ENCODE results near the gene SLC2A9. TPM values are rescaled to one million over a fixed set of nuclear protein-coding genes. Genes with fewer than 3 reads are reported as not detected.

SLC2A9 gene
- total and polyA plus RNA-seq, 2 of the 8 experiments (the other 6 are each of a cell fraction or from before 2014, with no cell fraction given), result 0.20 to 0.26 TPM

DNA sequence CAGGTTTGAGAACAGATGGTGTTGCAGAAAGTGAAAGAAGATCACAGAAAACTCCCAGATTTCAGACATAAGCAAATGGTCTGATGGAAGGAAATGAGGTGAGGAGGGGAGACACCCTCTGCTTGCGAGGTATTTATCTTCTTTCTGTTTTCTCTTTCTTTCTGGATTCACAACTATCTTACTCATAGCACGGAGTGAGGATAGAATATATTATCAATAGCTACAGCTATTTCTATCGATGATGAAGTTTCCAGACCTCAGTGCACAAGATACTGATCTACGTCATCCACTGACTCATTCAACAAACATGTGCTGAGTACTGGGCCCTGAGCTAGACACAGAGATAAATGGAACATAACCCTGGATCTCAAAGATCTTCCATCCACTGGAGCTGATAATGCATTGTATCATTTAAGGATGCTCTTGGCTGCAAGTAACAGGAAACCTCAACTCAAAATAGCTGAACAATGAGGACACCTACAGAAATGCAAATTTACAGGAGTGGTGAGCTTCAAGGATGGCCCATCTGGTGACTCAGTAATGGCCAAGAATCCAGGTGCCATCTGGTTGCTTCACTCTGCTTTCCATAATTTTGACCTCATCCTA lies 21.2 kb downstream of the SLC2A9 start:
- FAIRE-seq (no peak), DNase-seq (ENCODE audit: low read depth in 1 of 2, low spot score in 2 of 2) (no peak)
- H3K9me3 ChIP-seq (ENCODE audit: insufficient read depth in 2 of 2, low read depth in 1 of 2, low read length in 1 of 2), result no peaks in the 10 kb centered on the region
- H2AFZ ChIP-seq (ENCODE audit: low read length), result no peak overlapping the region
- H4K20me1 ChIP-seq (replicated peaks in 1 of 2; ENCODE audit: control insufficient read depth in 1 of 2, insufficient read depth in 2 of 2, low read length in 2 of 2), result no peaks in the 10 kb centered on the region
- no peaks in the 10 kb centered on the region for H3K36me3 ChIP-seq (ENCODE audit: control insufficient read depth in 2 of 4, insufficient read depth in 4 of 4, low read length in 3 of 4)
- no peak overlapping the region for H4K5ac ChIP-seq (ENCODE audit: insufficient read length, low read depth, low read length)
- no peak overlapping the region for H4K91ac ChIP-seq (replicated peaks; ENCODE audit: insufficient read length, low read length)
- no peaks in the 10 kb centered on the region for H3K23me2 ChIP-seq (ENCODE audit: low read depth, low read length)
- ChIA-PET POLR2A (ENCODE audit: partially characterized antibody) (no interaction called here), CTCF (ENCODE audit: partially characterized antibody) (interaction anchor here (1.2 to 2.7 kb wide), 4 partner anchors 10 to 297 kb away, joined by 4 to 9 read pairs (median 7); no protein-coding TSS in a partner anchor)
- no peak overlapping the region for H3K4me3 ChIP-seq (ENCODE audit: extremely low read depth in 1 of 4, insufficient read depth in 2 of 4, low read depth in 3 of 4, low read length in 4 of 4)
- no peak overlapping the region for H3K18ac ChIP-seq (ENCODE audit: extremely low read depth, low read length)
- H3K4ac ChIP-seq (replicated peaks; ENCODE audit: insufficient read length, low read depth, low read length), result no peak overlapping the region
- no peaks in the 10 kb centered on the region; a peak in 1 of 7 replicates for H3K4me1 ChIP-seq (replicated peaks in 1 of 4; ENCODE audit: control insufficient read depth in 3 of 4, insufficient read depth in 4 of 4, low read length in 3 of 4)
- no peak overlapping the region for H2BK15ac ChIP-seq (ENCODE audit: low read length)
- H3K27ac ChIP-seq (ENCODE audit: low read depth, low read length), result no peak overlapping the region
- no peak overlapping the region for H3K9ac ChIP-seq (replicated peaks in 1 of 4; ENCODE audit: extremely low read depth in 1 of 4, low read depth in 3 of 4, low read length in 3 of 4)
- no peak overlapping the region for H3K4me2 ChIP-seq (ENCODE audit: insufficient read depth in 1 of 2, low read depth in 2 of 2, low read length in 2 of 2)
- no peak overlapping the region for H2BK12ac ChIP-seq (ENCODE audit: low read depth, low read length)
- no peaks in the 10 kb centered on the region for H3K79me1 ChIP-seq (ENCODE audit: low read depth, low read length)
- 69% methylated on average over 4 of the region's 4 CpGs; no CpG with 5 or more reads in 1 of the 2 experiments for WGBS, 2 experiments (ENCODE audit: extremely low coverage in 1 of 2, insufficient coverage in 1 of 2, insufficient read length in 1 of 2, insufficient replicate concordance in 2 of 2, low coverage in 1 of 2, low lambda C conversion rate in 2 of 2, missing lambda C conversion rate in 1 of 2)
- H3K23ac ChIP-seq (ENCODE audit: insufficient read length), result no peak overlapping the region
- no peak overlapping the region for H4K8ac ChIP-seq (ENCODE audit: extremely low read depth, insufficient read depth, low read length)
- H2BK20ac ChIP-seq (ENCODE audit: low read length), result no peak overlapping the region
- no peak overlapping the region for H3K14ac ChIP-seq (ENCODE audit: insufficient read length)
- no peak overlapping the region for H2BK5ac ChIP-seq (ENCODE audit: low read depth, low read length)
- no peak overlapping the region for H2BK120ac ChIP-seq (replicated peaks; ENCODE audit: low read depth, low read length)
- TF ChIP-seq SAP30 (IDR thresholded peaks at IDR 0.05; ENCODE audit: insufficient read depth, insufficient replicate concordance, low read length), result no peak
- TF ChIP-seq HDAC6 (IDR thresholded peaks at IDR 0.05; ENCODE audit: low read depth, low read length), result no peak
- no peak for TF ChIP-seq ZNF274 (IDR thresholded peaks at IDR 0.05; ENCODE audit: borderline replicate concordance, extremely low read depth, low read length)
- TF ChIP-seq JUN (IDR thresholded peaks at IDR 0.05; ENCODE audit: low read depth, low read length), result no peak
- TF ChIP-seq TBP (IDR thresholded peaks at IDR 0.05; ENCODE audit: low read depth, low read length), result no peak
- no peaks in the 10 kb centered on the region; a peak in 1 of 7 replicates for H3K27me3 ChIP-seq (replicated peaks in 1 of 4; ENCODE audit: control insufficient read depth in 3 of 4, extremely low read depth in 1 of 4, insufficient read depth in 3 of 4, low read length in 3 of 4)
- H2AK5ac ChIP-seq (ENCODE audit: low read depth, low read length), result no peak overlapping the region
- H3K79me2 ChIP-seq (ENCODE audit: control insufficient read depth in 1 of 2, insufficient read depth in 2 of 2, low read length in 2 of 2), result no peaks in the 10 kb centered on the region
- no peak overlapping the region for H3K56ac ChIP-seq (replicated peaks; ENCODE audit: insufficient read length, low read depth, low read length)
